K562 (cell line): Measurements from ENCODE around the gene PLEKHH3. TPM values are rescaled to one million over a fixed set of nuclear protein-coding genes. Genes with fewer than 3 reads are reported as not detected.

Source experiments
- BRD4 ChIP-seq: fragments of 200-600 bp; sonication (generic); IDR thresholded peaks from 2 replicates; pipeline ENCODE4 v1.6.1; 2017; ENCODE audit warnings: inconsistent platforms
- CBX5 ChIP-seq: IDR thresholded peaks from 2 replicates; pipeline ENCODE4 v1.6.1; 2014; ENCODE audit warnings: low read depth, borderline replicate concordance
- EP400 ChIP-seq: fragments of 450-650 bp; IDR thresholded peaks from 2 replicates; pipeline ENCODE4 v1.6.1; 2017; ENCODE audit warnings: antibody characterized with exemption, mild to moderate bottlenecking, moderate library complexity
- ERF ChIP-seq: fragments of 450-650 bp; formaldehyde crosslinking; IDR thresholded peaks from 2 replicates; pipeline ENCODE4 v1.4.0; 2020; ENCODE audit warnings: mild to moderate bottlenecking, mixed read lengths
- HCFC1 ChIP-seq: IDR thresholded peaks from 2 replicates; pipeline ENCODE4 v1.6.1; 2012; ENCODE audit warnings: low read depth, low read length, improper control_type of control experiment
- HIVEP1 ChIP-seq: fragments of 250-450 bp; sonication (Bioruptor Pico); IDR thresholded peaks from 2 replicates; pipeline ENCODE4 v1.4.0; 2020; ENCODE audit warnings: mild to moderate bottlenecking
- IFI16 ChIP-seq: fragments of 250-450 bp; sonication (Bioruptor Pico); IDR thresholded peaks from 2 replicates; pipeline ENCODE4 v2.1.2; 2022; ENCODE audit warnings: mild to moderate bottlenecking, inconsistent platforms
- KLF1 ChIP-seq: fragments of 450-650 bp; IDR thresholded peaks from 2 replicates; pipeline ENCODE4 v1.6.1; 2016; ENCODE audit warnings: missing genetic modification characterization, missing compliant biosample characterization
- PHB ChIP-seq: fragments of 250-450 bp; sonication (Bioruptor Pico); IDR thresholded peaks from 2 replicates; pipeline ENCODE4 v1.5.0; 2021
- POLR2H ChIP-seq: IDR thresholded peaks from 2 replicates; pipeline ENCODE4 v1.6.1; 2016; ENCODE audit warnings: missing genetic modification characterization, low read depth, mild to moderate bottlenecking, control low read depth, missing compliant biosample characterization, moderate library complexity
- RAD51 ChIP-seq: fragments of 450-650 bp; IDR thresholded peaks from 2 replicates; pipeline ENCODE4 v1.7.1; 2016; ENCODE audit warnings: low read depth, mild to moderate bottlenecking, borderline replicate concordance
- RBM25 ChIP-seq: fragments of 200-400 bp; formaldehyde crosslinking; IDR thresholded peaks from 2 replicates; pipeline ENCODE4 v1.6.1; 2018; ENCODE audit warnings: low read length, low read depth, moderate library complexity; ENCODE audit not compliant: severe bottlenecking
- TCFL5 ChIP-seq: fragments of 250-450 bp; sonication (Bioruptor Pico); conservative IDR thresholded peaks from 2 replicates; pipeline ENCODE4 v1.6.1; 2021; ENCODE audit warnings: mild to moderate bottlenecking, moderate library complexity, matching md5 sums
- polyA plus RNA-seq, 8 experiments: library from polyadenylated mRNA; depleted of rRNA in 4 of 8; stranded (reverse) in 5 of 8; unstranded in 3 of 8; fragments of >200 nt; fragmentation: Nextera tagmentation in 2 of 8; fragmentation: Illumina TruSeq in 1 of 8; extraction: Ambion mirVana in 2 of 8; extraction: Trizol in 1 of 8; gene quantifications; 2 replicates each; pipeline versions ENCODE4 v1.2.1 to v1.2.3, GENCODE V29; 2011 to 2014; ENCODE audit warnings: inconsistent platforms in 1 of 8, missing spikeins in 1 of 8
- total RNA-seq, 7 experiments: library from RNA; depleted of rRNA in 6 of 7; stranded (reverse); fragments of >200 nt in 6 of 7; fragmentation: Illumina TruSeq in 2 of 7; extraction: Trizol in 2 of 7; gene quantifications; 2 replicates each; pipeline versions ENCODE4 v1.2.1 to v1.2.3, GENCODE V29; 2011 to 2021; ENCODE audit warnings: low replicate concordance in 1 of 7
- TF ChIP-seq, protein P1 (sequence below): sonication (generic); formaldehyde crosslinking; IDR thresholded peaks from 2 replicates; pipeline ENCODE4 v1.8.1; 2023; ENCODE audit warnings: mild to moderate bottlenecking, missing genetic modification reagents
- TF ChIP-seq, protein P2 (sequence below): fragments of 450-650 bp; IDR thresholded peaks from 2 replicates; pipeline ENCODE4 v1.6.1; 2016
- TF ChIP-seq, protein P3 (sequence below), 2 experiments: fragments of 450-650 bp; IDR thresholded peaks; 2 replicates each; pipeline ENCODE4 v1.6.1; 2018; ENCODE audit warnings: mild to moderate bottlenecking in 2 of 2, low read depth in 1 of 2; ENCODE audit not compliant: partially characterized antibody in 2 of 2
- TF ChIP-seq, protein P4 (sequence below): fragments of 450-650 bp; IDR thresholded peaks from 2 replicates; pipeline ENCODE4 v1.6.1; 2018; ENCODE audit warnings: mild to moderate bottlenecking, low read depth; ENCODE audit not compliant: partially characterized antibody
- TF ChIP-seq, protein P5 (sequence below): fragments of 250-450 bp; sonication (Bioruptor Pico); IDR thresholded peaks from 2 replicates; pipeline ENCODE4 v1.8.0; 2021; ENCODE audit warnings: borderline replicate concordance, mild to moderate bottlenecking, moderate library complexity; ENCODE audit not compliant: poor library complexity, severe bottlenecking

The PLEKHH3 gene
- total and polyA plus RNA-seq, 9 of the 15 experiments (the other 6 are each of a cell fraction or from before 2014, with no cell fraction given), result 0.58 to 34.5 (median 5.0) TPM

DNA sequence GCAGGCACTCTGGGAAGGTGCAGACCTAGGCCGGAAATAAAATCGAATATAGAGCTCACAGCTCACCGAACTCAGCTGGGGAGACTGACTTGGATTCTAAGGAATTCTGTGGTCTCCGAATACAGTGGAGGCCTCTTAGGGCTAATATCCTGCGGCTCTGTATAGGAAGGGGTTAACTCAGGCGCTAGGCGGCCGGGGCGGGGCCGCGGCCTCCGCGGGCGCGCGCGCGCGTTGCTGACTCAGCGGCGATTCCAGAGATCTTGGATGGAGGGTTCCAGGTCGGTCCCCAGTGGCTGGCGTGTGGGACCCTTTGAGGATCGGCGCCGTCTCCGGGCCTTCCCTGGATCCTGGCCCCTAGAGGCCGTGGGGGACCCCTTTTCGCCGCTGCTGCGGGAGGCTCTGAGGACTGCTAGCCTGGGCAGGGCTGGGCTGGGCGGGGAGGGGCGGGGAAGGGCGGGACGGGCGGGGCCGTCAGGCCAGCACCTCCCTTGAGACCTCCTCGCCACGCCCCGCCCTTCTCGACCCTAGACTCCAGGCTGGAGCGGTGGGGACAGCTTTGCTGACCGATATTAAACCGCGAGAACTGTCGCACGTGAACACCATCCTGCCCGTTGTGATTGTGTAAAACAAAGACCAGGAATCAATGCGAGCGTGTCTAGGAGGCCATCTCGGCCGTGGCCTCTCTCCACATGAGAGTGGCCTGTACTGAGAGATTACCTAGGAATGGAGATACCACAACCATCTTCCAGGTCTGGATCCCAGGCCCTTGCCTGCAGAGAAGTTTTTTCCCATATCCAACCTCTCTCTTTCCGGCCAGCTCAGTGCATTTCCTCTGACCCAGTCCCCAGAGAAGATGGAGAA, 1.4 kb upstream of the PLEKHH3 start (continued):
- TF ChIP-seq, protein P1, sequence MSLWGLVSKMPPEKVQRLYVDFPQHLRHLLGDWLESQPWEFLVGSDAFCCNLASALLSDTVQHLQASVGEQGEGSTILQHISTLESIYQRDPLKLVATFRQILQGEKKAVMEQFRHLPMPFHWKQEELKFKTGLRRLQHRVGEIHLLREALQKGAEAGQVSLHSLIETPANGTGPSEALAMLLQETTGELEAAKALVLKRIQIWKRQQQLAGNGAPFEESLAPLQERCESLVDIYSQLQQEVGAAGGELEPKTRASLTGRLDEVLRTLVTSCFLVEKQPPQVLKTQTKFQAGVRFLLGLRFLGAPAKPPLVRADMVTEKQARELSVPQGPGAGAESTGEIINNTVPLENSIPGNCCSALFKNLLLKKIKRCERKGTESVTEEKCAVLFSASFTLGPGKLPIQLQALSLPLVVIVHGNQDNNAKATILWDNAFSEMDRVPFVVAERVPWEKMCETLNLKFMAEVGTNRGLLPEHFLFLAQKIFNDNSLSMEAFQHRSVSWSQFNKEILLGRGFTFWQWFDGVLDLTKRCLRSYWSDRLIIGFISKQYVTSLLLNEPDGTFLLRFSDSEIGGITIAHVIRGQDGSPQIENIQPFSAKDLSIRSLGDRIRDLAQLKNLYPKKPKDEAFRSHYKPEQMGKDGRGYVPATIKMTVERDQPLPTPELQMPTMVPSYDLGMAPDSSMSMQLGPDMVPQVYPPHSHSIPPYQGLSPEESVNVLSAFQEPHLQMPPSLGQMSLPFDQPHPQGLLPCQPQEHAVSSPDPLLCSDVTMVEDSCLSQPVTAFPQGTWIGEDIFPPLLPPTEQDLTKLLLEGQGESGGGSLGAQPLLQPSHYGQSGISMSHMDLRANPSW (CRISPR knock-in tag), result no peak
- TF ChIP-seq BRD4, result no peak
- no peak for TF ChIP-seq ERF (CRISPR knock-in tag)
- no peak for TF ChIP-seq CBX5
- no peak for TF ChIP-seq IFI16 (CRISPR knock-in tag)
- no peak for TF ChIP-seq POLR2H (tag)
- TF ChIP-seq RBM25, result no peak
- no peak for TF ChIP-seq PHB (CRISPR knock-in tag)
- no peak for TF ChIP-seq TCFL5 (CRISPR knock-in tag)
- TF ChIP-seq RAD51, result no peak
- TF ChIP-seq, protein P2, sequence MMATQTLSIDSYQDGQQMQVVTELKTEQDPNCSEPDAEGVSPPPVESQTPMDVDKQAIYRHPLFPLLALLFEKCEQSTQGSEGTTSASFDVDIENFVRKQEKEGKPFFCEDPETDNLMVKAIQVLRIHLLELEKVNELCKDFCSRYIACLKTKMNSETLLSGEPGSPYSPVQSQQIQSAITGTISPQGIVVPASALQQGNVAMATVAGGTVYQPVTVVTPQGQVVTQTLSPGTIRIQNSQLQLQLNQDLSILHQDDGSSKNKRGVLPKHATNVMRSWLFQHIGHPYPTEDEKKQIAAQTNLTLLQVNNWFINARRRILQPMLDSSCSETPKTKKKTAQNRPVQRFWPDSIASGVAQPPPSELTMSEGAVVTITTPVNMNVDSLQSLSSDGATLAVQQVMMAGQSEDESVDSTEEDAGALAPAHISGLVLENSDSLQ, result peak; percentile 27; the same call in 1 of the 2 replicates
- TF ChIP-seq, protein P3, sequence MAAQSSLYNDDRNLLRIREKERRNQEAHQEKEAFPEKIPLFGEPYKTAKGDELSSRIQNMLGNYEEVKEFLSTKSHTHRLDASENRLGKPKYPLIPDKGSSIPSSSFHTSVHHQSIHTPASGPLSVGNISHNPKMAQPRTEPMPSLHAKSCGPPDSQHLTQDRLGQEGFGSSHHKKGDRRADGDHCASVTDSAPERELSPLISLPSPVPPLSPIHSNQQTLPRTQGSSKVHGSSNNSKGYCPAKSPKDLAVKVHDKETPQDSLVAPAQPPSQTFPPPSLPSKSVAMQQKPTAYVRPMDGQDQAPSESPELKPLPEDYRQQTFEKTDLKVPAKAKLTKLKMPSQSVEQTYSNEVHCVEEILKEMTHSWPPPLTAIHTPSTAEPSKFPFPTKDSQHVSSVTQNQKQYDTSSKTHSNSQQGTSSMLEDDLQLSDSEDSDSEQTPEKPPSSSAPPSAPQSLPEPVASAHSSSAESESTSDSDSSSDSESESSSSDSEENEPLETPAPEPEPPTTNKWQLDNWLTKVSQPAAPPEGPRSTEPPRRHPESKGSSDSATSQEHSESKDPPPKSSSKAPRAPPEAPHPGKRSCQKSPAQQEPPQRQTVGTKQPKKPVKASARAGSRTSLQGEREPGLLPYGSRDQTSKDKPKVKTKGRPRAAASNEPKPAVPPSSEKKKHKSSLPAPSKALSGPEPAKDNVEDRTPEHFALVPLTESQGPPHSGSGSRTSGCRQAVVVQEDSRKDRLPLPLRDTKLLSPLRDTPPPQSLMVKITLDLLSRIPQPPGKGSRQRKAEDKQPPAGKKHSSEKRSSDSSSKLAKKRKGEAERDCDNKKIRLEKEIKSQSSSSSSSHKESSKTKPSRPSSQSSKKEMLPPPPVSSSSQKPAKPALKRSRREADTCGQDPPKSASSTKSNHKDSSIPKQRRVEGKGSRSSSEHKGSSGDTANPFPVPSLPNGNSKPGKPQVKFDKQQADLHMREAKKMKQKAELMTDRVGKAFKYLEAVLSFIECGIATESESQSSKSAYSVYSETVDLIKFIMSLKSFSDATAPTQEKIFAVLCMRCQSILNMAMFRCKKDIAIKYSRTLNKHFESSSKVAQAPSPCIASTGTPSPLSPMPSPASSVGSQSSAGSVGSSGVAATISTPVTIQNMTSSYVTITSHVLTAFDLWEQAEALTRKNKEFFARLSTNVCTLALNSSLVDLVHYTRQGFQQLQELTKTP (IDR thresholded peaks at IDR 0.05; ENCODE audit: low read depth in 1 of 2, partially characterized antibody in 2 of 2), result no peak
- TF ChIP-seq EP400, result 0 out of 2 replicates have a peak, but pooled peaks have one; percentile 40
- TF ChIP-seq HIVEP1, result no peak
- peak; percentile 5; the same call in 1 of the 2 replicates for TF ChIP-seq HCFC1
- TF ChIP-seq, protein P4, sequence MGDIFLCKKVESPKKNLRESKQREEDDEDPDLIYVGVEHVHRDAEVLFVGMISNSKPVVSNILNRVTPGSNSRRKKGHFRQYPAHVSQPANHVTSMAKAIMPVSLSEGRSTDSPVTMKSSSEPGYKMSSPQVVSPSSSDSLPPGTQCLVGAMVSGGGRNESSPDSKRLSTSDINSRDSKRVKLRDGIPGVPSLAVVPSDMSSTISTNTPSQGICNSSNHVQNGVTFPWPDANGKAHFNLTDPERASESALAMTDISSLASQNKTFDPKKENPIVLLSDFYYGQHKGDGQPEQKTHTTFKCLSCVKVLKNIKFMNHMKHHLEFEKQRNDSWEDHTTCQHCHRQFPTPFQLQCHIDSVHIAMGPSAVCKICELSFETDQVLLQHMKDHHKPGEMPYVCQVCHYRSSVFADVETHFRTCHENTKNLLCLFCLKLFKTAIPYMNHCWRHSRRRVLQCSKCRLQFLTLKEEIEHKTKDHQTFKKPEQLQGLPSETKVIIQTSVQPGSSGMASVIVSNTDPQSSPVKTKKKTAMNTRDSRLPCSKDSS, result no peak
- TF ChIP-seq KLF1, result no peak
- TF ChIP-seq, protein P5, sequence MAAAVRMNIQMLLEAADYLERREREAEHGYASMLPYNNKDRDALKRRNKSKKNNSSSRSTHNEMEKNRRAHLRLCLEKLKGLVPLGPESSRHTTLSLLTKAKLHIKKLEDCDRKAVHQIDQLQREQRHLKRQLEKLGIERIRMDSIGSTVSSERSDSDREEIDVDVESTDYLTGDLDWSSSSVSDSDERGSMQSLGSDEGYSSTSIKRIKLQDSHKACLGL (CRISPR knock-in tag), result no peak
